ENCODE results near the gene NLRX1.
A peak's percentile ranks its signal among the peaks of the same experiment; 100 is the strongest.
"Not testable (repeated sequence)": the region's sequence is repeated elsewhere in the genome, so short reads cannot be mapped to it uniquely, and the experiment has no call there.

Gene NLRX1

DNA sequence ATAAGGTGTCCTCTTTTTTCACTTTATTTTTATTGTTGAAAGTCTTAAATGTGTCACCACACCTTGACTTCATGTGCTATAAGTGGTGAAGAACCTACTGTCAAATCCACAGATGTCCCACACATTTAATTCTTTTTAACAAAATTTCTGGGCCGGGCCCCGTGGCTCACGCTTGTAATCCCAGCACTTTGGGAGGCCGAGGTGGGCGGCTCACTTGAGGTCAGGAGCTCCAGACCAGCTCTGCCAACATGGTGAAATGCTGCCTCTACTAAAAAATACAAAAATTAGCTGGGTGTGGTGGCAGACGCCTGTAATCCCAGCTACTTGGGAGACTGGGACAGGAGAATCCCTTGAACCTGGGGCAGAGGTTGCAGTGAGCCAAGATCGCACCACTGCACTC is 40.7 kb downstream of the NLRX1 start:
- no peak for DNase-seq

DNA sequence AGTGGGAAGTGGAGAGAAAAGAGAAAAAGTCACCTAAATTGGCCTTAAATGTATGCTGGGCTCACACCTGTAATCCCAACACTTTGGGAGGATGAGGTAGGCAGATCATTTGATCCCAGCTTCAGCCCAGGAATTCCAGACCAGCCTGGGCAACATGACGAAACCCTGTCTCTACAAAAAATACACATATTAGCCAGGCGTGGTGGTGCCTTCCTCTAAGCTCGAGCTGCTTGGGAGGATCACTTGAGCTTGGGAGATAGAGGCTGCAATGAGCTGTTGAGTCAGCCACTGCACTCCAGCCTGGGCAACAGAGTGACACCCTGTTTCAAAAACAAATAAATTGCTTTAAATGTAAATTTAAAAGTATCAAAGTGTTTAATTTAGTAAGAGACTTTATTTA is 41.5 kb downstream of the NLRX1 start:
- no peak for DNase-seq

DNA sequence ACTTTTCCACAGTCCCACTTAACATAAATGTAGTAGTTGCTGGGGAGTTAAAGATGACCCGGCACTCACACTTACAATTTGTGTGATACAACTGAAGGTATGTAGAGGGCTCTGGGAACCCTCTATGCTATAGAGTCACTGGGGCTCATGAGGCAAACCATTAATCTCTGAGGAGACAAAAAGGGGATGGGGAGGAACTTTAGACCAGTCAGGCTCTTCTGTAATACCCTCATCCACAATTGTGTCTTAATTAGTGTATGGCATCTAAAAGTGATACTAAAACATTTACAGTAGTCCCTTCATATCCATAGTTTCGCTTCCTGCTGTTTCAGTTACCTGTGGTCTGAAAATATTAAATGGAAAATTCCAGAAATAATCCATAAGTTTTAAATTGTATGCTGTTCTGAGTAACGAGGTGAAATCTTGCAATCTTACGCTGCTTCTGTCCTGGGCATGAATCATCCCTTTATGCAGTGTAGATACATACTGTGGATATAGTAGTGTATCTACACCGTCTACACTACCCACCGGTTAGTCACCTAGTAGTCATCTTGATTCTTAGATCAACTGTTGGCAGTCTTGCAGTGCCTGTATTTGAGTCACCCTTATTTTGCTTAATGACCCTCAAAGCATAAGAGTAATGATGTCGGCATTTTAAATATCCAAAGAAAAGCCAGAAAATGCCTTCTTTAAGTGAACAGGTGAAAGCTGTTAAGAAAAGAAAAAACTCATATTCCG is 49.8 kb downstream of the NLRX1 start:
- DNase-seq: no peak

DNA sequence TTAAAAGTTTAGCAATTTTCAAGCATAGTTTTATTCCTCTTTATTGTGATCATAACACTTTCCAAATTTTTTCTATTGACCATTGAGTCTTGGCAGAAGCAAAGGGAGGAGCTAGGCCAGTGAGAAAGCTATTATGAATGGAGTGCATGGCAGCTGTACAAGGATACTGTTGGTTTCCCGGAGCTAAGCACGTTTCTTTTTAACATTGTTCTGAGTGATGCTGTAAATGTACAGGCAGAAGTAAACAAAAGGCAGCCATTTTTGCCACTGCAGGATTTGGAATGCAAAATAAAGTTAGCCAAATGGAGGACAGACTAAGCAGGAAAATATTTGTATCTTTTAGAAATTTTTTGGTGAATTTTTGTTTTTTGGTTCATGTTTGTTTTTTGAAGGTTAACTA is 53.8 kb downstream of the NLRX1 start:
- peak; percentile 37 for DNase-seq

DNA sequence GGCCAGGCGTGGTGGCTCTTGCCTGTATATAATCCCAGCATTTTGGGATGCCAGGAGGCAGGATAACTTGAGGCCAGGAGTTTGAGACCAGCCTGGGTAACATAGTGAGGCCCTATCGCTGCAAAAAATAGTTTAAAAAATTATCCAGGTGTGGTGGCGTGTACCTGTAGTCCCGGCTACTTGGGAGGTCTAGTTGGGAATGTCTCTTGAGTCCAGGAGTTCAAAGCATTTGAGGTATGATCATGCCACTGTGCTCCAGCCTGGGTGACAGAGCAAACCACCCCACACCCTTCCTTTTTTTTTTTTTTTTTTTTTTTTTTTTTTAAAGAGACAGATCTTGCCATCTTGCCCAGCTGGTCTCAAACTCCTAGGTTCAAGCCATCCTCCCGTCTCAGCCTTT is 54.4 kb downstream of the NLRX1 start:
- no peak for DNase-seq

DNA sequence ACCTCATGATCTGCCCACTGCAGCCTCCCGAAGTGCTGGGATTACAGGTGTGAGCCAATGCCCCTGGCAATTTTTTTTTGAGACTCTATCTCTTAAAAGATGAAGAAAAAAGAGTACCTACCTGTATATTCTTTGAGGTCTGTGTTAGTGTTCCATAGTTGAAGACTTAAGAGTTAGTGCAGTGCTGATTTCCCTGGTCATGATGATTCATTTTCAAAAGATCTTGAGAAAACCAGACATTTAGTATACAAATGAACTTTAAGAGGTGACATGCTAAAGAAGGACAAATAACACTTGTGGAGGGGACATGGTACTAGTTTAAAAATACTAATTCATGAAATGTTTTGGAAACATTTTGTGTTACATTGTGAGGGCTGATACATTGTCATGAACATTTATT is 55.3 kb downstream of the NLRX1 start:
- DNase-seq: no peak

DNA sequence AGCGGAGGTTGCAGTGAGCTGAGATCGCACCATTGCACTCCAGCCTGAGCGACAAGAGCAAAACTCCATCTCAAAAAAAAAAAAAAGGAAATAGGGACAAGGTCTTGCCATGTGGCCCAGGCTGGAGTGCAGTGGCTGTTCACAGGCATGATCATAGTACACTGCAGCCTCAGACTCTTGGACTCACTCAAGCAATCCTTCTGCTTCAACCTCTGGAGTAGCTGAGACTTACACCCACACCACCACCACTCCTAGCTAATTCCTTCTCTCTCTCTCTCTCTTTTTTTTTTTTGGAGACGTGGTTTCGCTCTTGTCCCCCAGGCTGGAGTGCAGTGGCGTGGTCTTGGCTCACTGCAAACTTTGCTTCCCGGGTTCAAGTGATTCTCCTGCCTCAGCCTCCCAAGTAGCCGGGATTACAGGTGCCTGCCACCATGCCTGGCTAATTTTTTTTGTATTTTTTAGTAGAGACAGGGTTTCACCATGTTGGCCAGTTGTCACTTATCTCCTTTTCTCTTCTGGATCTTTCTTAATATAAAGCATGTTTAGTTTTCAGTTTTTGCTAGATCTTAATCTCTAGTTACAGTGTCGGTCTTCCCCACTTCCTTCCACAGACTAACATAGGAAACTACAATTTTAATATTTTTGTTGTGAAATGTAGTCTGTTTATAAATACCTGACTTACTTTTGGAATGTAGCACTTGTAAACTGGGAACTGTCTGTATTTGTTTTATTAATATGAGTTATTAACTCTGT is 60.2 kb downstream of the NLRX1 start:
- DNase-seq: not testable (repeated sequence)

DNA sequence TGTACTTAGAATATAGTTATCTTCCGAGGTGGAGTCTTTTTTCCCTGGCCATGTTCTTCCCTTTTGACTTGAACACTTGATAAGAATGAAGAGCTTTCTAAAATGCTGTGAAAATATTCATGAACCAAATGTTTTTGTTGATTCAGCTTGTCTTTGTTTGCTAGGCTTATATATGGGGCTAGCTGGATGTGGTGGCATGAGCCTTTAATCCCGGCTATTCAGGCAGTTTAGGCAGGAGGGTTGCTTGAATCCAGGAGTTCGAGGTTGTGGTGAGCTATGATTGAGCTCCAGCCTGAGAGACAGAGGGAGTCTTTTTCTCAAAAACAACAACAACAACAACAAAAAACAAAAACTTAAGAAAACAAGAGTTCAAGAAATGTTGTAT is 60.8 kb downstream of the NLRX1 start:
- no peak for DNase-seq

DNA sequence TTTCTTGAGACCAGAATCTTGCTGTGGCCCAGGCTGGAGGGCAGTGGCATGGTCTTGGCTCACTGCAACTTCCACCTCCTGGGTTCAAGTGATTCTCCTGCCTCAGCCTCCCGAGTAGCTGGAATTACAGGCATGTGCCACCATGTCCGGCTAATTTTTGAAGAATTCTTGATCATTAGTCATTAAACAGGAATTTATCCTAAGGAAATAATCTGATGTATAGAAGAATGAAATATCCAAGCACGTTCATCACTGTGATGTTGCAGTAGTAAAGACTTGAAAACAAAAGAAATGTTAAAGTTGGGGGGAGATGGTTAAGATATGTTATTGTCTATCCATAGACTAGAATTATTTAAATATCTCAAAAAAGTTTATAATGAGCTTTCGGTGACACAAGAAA is 61.2 kb downstream of the NLRX1 start:
- DNase-seq: no peak

Measured in NCI-H446 treated with DMSO at 0.1 percent for 48 hours (cell line).